DND-41 (cell line): ENCODE measurements around the gene WDR49.

ENCODE experiments used
- EZH2 ChIP-seq: IDR thresholded peaks from 3 replicates; pipeline ENCODE4 v1.6.1; 2012; ENCODE audit warnings: borderline replicate concordance, low read depth, mild to moderate bottlenecking, moderate library complexity, low read length, inconsistent platforms; ENCODE audit not compliant: severe bottlenecking
- TF ChIP-seq, protein P1 (sequence below): IDR thresholded peaks from 2 replicates; pipeline ENCODE4 v1.5.1; 2012; ENCODE audit warnings: borderline replicate concordance, low read length, moderate library complexity, mild to moderate bottlenecking; ENCODE audit not compliant: poor library complexity, severe bottlenecking; ENCODE audit errors: extremely low read depth

DNA sequence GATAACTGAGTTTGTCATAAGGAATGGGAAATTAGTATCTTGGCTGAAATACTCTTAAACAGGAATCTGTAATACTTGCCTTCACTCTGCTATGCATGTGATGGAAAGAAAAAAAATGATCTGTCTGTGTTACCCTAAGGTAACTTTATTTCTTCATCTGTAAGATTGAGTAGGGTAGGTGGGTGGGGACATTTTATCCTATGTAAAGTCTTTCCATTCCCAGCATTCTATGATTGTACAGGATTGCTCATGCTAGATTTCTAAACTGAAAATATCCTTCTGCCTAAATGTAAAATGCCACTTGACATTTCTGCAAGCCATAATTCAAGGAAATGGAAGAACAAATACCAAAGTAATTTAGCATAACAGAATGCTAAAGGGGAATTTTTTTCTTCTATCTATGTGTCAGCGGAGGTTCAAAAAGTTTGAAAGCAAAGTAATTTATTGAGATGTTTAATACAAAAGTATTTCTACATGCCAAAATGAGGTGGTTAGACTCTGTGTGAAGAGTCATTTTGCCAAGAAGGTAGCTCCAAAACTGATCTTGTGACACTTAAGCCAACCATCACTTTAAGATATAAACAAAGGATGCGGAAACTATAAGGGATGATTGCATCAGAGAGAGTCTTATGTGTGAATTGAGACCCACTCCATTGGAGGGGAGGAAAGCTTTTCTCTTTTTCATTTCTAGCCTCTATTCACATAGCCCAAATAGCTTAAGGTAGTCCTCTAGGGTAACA lies 133.3 kb downstream of the WDR49 start:
- TF ChIP-seq, protein P1, sequence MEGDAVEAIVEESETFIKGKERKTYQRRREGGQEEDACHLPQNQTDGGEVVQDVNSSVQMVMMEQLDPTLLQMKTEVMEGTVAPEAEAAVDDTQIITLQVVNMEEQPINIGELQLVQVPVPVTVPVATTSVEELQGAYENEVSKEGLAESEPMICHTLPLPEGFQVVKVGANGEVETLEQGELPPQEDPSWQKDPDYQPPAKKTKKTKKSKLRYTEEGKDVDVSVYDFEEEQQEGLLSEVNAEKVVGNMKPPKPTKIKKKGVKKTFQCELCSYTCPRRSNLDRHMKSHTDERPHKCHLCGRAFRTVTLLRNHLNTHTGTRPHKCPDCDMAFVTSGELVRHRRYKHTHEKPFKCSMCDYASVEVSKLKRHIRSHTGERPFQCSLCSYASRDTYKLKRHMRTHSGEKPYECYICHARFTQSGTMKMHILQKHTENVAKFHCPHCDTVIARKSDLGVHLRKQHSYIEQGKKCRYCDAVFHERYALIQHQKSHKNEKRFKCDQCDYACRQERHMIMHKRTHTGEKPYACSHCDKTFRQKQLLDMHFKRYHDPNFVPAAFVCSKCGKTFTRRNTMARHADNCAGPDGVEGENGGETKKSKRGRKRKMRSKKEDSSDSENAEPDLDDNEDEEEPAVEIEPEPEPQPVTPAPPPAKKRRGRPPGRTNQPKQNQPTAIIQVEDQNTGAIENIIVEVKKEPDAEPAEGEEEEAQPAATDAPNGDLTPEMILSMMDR = no peak
- TF ChIP-seq EZH2 = no peak
